Cardiac muscle cell (in vitro differentiated cells and primary cell): ENCODE measurements around the gene RUNDC3A. TPM values are rescaled to one million over a fixed set of nuclear protein-coding genes. Genes with fewer than 3 reads are reported as not detected.
A peak's percentile ranks its signal among the peaks of the same experiment; 100 is the strongest.

ENCODE experiments used
- DNase-seq, 2 donors: peaks; one replicate each; pipeline versions ENCODE4 v3.0.0 to v3.0.0-alpha.2; 2010 to 2017; ENCODE audit warnings: low read depth in 1 of 2, low spot score in 1 of 2
- H3K27ac ChIP-seq: fragments of 200-600 bp; sonication (generic); 2 replicates; pipeline ENCODE4 v1.5.1; 2016
- H3K27me3 ChIP-seq: fragments of 200-600 bp; sonication (generic); 2 replicates; pipeline ENCODE4 v1.6.0; 2016; ENCODE audit warnings: control low read depth
- H3K36me3 ChIP-seq: fragments of 200-600 bp; sonication (generic); 2 replicates; pipeline ENCODE4 v1.5.1; 2016; ENCODE audit warnings: control low read depth
- H3K4me1 ChIP-seq: fragments of 200-600 bp; sonication (generic); 2 replicates; pipeline ENCODE4 v1.8.1; 2017; ENCODE audit warnings: low read depth, mild to moderate bottlenecking, mixed run types
- H3K4me3 ChIP-seq: fragments of 200-600 bp; sonication (generic); 2 replicates; pipeline ENCODE4 v1.5.1; 2016; ENCODE audit warnings: mild to moderate bottlenecking
- H3K9me3 ChIP-seq: fragments of 200-600 bp; sonication (generic); 2 replicates; pipeline ENCODE4 v1.5.1; 2017; ENCODE audit warnings: low read depth, mild to moderate bottlenecking, control low read depth
- polyA plus RNA-seq: library from polyadenylated mRNA; unstranded; fragments of >200 nt; fragmentation: Nextera tagmentation; extraction: Ambion mirVana; gene quantifications from 2 replicates; pipeline ENCODE4 v1.2.1, GENCODE V29; 2016
- total RNA-seq: library from RNA; depleted of rRNA; stranded (reverse); fragments of >200 nt; gene quantifications from 2 replicates; pipeline ENCODE4 v1.2.3, GENCODE V29; 2016
- TF ChIP-seq, protein P1 (sequence below): IDR thresholded peaks from 2 replicates; pipeline ENCODE4 v1.5.1; 2012; ENCODE audit warnings: low read depth, mild to moderate bottlenecking, low read length

The RUNDC3A gene
- total and polyA plus RNA-seq, 2 experiments from 2014 or later: 1.9 to 5.8 TPM

DNA sequence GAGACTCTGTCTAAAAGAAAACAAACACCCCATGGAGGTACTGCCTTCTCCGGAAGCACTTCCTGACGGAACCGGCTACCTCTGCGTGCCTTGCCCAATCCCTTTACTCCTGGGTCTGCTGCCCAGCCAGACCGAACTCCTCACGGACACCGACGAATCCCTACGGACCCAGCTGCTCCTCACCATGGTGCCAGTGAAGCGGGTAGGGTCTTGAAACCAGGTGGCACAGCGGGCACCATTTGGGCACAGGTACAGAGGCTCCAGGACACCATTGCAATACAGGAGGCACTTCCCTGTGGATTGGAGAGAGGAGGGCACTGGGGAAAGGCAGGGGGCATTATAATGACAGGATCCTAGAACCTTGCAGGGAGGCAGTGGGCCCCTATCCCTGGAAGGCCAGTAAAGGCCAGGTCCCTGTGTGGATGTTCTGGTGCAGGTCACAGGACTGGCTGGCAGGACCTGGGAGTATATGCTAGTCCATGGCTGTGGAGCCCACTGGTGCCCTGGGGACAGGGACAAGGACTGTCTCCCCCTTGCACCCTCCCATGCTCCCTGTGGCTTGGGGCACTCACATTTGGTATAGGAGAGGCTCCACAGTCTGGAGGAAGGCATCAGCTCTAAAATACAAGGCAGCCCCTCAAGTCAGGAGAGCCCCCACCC, 14.0 kb downstream of the RUNDC3A start:
- no peaks in the 10 kb centered on the region for H3K27me3 ChIP-seq
- no peaks in the 10 kb centered on the region for H3K9me3 ChIP-seq
- H3K4me1 ChIP-seq: no peaks in the 10 kb centered on the region
- H3K27ac ChIP-seq: no peak overlapping the region
- TF ChIP-seq, protein P1, sequence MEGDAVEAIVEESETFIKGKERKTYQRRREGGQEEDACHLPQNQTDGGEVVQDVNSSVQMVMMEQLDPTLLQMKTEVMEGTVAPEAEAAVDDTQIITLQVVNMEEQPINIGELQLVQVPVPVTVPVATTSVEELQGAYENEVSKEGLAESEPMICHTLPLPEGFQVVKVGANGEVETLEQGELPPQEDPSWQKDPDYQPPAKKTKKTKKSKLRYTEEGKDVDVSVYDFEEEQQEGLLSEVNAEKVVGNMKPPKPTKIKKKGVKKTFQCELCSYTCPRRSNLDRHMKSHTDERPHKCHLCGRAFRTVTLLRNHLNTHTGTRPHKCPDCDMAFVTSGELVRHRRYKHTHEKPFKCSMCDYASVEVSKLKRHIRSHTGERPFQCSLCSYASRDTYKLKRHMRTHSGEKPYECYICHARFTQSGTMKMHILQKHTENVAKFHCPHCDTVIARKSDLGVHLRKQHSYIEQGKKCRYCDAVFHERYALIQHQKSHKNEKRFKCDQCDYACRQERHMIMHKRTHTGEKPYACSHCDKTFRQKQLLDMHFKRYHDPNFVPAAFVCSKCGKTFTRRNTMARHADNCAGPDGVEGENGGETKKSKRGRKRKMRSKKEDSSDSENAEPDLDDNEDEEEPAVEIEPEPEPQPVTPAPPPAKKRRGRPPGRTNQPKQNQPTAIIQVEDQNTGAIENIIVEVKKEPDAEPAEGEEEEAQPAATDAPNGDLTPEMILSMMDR: no peak
- H3K36me3 ChIP-seq: peaks cover 6% of the 10 kb centered on the region
- no peak for DNase-seq
- H3K4me3 ChIP-seq: no peak overlapping the region

DNA sequence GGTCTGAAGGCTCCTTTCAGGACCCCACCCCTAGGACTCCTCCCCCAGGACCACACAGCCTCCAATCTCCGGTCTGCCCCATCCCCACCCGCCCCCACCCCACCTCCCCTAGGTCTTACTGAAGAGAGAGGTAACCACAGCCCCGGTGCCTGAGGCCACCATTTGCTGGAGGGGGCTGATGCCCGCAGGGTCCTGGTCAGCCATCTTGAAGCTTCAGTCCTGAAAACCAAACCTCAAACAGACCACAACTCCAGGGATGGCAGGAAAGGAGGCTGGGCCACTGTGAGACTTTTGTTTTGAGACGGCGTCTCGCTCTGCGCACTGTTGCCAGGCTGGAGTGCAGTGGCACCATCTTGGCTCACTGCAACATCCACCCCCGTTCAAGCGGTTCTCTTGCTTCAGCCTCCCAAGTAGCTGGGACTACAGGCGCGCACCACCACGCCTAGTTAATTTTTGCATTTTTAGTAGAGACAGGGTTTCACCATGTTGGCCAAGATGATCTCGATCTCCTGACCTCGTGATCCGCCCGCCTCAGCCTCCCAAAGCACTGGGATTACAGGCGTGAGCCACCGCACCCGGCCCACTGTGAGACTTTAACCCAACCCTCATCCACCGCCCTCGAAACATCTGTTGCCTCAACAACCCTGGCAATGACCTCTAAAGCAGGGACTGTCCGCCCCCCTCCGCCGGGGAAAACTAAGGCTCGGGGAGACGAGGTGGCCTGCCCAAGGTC, 15.1 kb downstream of the RUNDC3A start:
- TF ChIP-seq, protein P1: no peak
- no peaks in the 10 kb centered on the region for H3K27me3 ChIP-seq
- H3K9me3 ChIP-seq: no peaks in the 10 kb centered on the region
- peak overlapping the region; percentile 53 for H3K4me3 ChIP-seq
- no peaks in the 10 kb centered on the region for H3K4me1 ChIP-seq
- no peak overlapping the region for H3K27ac ChIP-seq
- peaks cover 6% of the 10 kb centered on the region for H3K36me3 ChIP-seq
- DNase-seq: no peak

DNA sequence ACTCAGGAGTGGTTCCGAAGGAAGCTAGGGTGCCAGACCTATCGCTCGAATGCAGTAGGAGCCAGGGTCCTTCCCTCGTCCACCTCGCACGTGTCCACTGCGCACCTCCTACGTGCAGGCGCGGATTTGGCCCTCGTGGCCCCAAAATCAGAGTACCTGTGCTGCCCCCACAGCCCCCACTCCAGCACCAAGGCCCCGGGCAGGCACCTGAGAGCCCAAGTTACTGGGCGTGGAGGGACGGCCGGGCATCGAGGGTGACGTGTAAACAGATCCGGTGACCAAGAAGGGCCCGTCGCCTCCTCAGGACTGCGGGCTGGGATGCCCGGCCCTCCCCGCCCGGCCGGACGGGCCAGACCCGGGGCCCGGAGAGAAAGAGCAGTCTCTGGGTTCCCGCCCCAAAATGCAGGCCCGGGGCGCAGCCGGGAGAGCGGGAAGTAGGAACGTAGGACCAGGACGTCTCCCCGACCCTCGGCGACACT, 15.7 kb downstream of the RUNDC3A start:
- TF ChIP-seq, protein P1: no peak
- peak in 1 of 2 donors; percentile 44 for DNase-seq
- Histone ChIP-seq H3K4me3 (peak overlapping the region; percentile 53), H3K9me3 (no peaks in the 10 kb centered on the region), H3K27me3 (no peaks in the 10 kb centered on the region), H3K4me1 (no peaks in the 10 kb centered on the region), H3K27ac (no peak overlapping the region), H3K36me3 (peaks cover 6% of the 10 kb centered on the region)

DNA sequence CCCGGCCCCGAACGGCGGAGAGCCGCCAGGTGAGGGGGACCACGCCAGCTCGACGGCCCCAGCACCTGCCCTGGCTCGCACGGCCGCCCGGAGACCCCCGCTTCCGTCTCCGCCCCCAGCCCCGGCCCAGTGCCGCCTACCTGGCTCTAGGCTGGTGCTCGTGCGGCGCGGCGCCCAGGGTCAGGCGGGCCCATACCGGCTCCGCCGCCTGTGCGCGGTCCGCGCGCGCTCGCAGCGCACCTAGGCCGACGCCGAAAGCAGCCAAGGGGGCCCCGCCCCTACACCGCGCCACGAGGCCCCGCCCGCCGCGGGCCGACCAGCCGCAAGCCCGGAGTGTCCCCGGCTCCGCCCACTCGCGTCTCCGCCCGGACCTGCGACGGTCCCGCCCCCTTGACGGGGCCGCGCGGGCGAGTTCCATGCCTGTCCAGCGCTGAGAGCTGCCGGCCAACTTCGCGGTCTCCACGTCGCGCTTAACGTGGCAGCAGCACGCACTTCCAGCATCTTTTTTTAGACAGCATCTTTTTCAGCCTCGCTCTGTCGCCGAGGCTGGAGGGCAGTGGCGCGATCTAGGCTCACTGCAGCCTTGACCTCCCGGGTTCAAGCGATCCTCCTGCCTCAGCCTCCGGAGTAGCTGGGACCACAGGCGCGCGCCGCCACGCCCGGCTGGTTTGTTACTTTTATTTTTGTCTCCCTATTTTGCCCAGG, 16.3 kb downstream of the RUNDC3A start, which contains the start of gene SLC25A39:
TSS of gene SLC25A39 (minus strand) at position 253 of the 705 bp plus-strand sequence. CDS start 1,261 bp downstream, outside the sequence.
- H3K9me3 ChIP-seq: no peaks in the 10 kb centered on the region
- H3K4me1 ChIP-seq: no peaks in the 10 kb centered on the region
- H3K27me3 ChIP-seq: no peaks in the 10 kb centered on the region
- H3K36me3 ChIP-seq: peaks cover 2% of the 10 kb centered on the region
- peak within 1 kb of the TSS; percentile 16 for H3K27ac ChIP-seq
- peak within 1 kb of the TSS; percentile 53 for H3K4me3 ChIP-seq
- TF ChIP-seq, protein P1: no peak
- DNase-seq: peak; percentile 97

DNA sequence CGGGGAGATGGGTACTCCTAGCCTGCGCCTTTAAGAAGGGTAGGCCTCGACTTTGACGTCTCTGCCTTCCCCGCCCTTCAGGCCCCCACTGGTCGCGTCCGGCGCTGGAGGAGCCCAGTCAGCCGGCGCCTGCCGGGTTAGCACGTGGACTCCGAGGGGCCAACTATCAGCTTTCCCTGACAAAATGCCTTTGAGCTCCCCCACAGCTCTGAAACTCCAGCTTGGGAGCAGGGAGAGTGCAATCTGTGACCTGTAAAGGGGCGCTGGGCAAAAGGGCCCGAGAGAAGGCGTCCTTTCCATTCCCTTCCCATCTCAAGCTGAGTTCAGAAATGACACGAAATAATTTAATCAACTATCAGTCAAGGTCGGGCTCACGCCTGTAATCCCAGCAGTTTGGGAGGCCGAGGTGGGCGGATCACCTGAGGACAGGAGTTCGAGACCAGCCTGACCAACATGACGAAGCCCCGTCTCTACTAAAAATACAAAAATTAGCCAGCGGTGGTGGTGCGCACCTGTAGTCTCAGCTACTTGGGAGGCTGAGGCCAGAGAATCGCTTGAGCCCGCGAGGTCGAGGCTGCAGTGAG, 18.6 kb downstream of the RUNDC3A start:
- Histone ChIP-seq H3K36me3 (no peaks in the 10 kb centered on the region), H3K27me3 (no peaks in the 10 kb centered on the region), H3K4me1 (no peaks in the 10 kb centered on the region), H3K27ac (no peak overlapping the region), H3K9me3 (no peaks in the 10 kb centered on the region), H3K4me3 (no peak overlapping the region)
- TF ChIP-seq, protein P1: no peak
- DNase-seq: peak; percentile 97 to 99
